Nephron progenitor cell (in vitro differentiated cells): ENCODE data around the gene CNTNAP5.

Experiments
- DNase-seq: peaks from one replicate; pipeline ENCODE4 v3.0.0; 2021
- H3K27ac Mint-ChIP-seq: 2 replicates; pipeline ENCODE4 v1.8.0; 2021; ENCODE audit warnings: mild to moderate bottlenecking, moderate library complexity, mixed read lengths
- H3K27me3 Mint-ChIP-seq: 2 replicates; pipeline ENCODE4 v1.8.0; 2021; ENCODE audit warnings: mild to moderate bottlenecking, low read depth, mixed read lengths; ENCODE audit not compliant: poor library complexity
- H3K36me3 Mint-ChIP-seq: 2 replicates; pipeline ENCODE4 v1.8.0; 2021; ENCODE audit warnings: low read depth, mixed read lengths
- H3K4me1 Mint-ChIP-seq: 2 replicates; pipeline ENCODE4 v1.8.0; 2021; ENCODE audit warnings: mixed read lengths
- H3K4me3 Mint-ChIP-seq: 2 replicates; pipeline ENCODE4 v1.8.0; 2021; ENCODE audit warnings: mild to moderate bottlenecking, moderate library complexity, mixed read lengths
- H3K9me3 Mint-ChIP-seq: 2 replicates; pipeline ENCODE4 v1.8.0; 2021; ENCODE audit warnings: mild to moderate bottlenecking, moderate library complexity, mixed read lengths
- TF ChIP-seq, protein P1 (sequence below): fragments of 200-600 bp; sonication (generic); IDR thresholded peaks from 2 replicates; pipeline ENCODE4 v1.5.0; 2021; ENCODE audit warnings: antibody characterized with exemption

The CNTNAP5 gene

DNA sequence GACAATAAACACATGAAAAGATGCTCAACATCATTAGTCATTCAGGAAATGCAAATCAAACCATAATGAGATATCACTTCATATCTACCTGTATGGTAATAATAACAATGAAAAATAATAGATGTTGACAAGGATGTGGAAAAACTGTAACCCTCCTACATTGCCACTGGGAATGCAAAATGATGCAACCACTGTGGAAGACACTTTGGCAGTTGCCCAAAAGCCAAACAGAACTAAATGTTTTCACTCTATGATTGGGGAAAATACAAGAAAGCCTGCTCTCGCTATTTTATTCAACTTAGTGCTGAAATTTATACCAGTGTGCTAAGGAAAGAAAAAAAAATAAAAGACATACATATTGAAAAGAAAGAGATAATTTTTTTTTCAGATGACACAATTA lies 934.5 kb downstream of the CNTNAP5 start:
- TF ChIP-seq, protein P1, sequence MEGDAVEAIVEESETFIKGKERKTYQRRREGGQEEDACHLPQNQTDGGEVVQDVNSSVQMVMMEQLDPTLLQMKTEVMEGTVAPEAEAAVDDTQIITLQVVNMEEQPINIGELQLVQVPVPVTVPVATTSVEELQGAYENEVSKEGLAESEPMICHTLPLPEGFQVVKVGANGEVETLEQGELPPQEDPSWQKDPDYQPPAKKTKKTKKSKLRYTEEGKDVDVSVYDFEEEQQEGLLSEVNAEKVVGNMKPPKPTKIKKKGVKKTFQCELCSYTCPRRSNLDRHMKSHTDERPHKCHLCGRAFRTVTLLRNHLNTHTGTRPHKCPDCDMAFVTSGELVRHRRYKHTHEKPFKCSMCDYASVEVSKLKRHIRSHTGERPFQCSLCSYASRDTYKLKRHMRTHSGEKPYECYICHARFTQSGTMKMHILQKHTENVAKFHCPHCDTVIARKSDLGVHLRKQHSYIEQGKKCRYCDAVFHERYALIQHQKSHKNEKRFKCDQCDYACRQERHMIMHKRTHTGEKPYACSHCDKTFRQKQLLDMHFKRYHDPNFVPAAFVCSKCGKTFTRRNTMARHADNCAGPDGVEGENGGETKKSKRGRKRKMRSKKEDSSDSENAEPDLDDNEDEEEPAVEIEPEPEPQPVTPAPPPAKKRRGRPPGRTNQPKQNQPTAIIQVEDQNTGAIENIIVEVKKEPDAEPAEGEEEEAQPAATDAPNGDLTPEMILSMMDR = no peak
- DNase-seq = no peak
- no peak overlapping the region for H3K27ac Mint-ChIP-seq
- H3K4me1 Mint-ChIP-seq = no peaks in the 10 kb centered on the region
- no peak overlapping the region for H3K4me3 Mint-ChIP-seq
- no peaks in the 10 kb centered on the region for H3K9me3 Mint-ChIP-seq
- H3K27me3 Mint-ChIP-seq = no peaks in the 10 kb centered on the region
- H3K36me3 Mint-ChIP-seq = no peaks in the 10 kb centered on the region

DNA sequence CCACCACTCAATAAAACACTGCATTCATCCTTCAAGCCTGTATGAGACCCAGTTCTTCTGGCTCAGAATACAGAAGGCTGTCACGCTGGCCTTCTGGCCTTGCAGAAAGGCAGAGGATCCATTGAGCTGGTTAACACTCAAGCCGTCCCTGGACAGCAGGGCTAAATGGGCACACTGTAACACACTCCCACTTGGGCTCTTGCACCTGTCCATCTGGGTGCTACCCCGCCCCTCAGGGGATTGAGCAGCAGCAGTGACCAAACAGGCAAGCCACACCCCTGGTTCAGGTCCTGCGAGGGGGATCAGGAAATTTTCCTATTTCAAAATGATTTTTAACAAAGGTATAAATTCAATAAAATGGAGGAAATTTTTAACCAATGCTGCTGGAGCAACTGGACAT lies 936.0 kb downstream of the CNTNAP5 start:
- DNase-seq = no peak
- H3K4me1 Mint-ChIP-seq = no peaks in the 10 kb centered on the region
- no peak overlapping the region for H3K27ac Mint-ChIP-seq
- H3K4me3 Mint-ChIP-seq = no peak overlapping the region
- H3K27me3 Mint-ChIP-seq = no peaks in the 10 kb centered on the region
- H3K36me3 Mint-ChIP-seq = no peaks in the 10 kb centered on the region
- no peaks in the 10 kb centered on the region for H3K9me3 Mint-ChIP-seq
- TF ChIP-seq, protein P1 = no peak
